ENCODE results near the gene AP1B1. TPM values are rescaled to one million over a fixed set of nuclear protein-coding genes. Genes with fewer than 3 reads are reported as not detected.
A peak's percentile ranks its signal among the peaks of the same experiment; 100 is the strongest.

AP1B1 gene
- total and polyA plus RNA-seq, 2 donors (not counting 1 experiment from before 2014, with no cell fraction given): 139 to 174 TPM

GRCh38 chr22:29393019-29393608 is 4.7 kb upstream of the AP1B1 start:
- H4K20me1 ChIP-seq (ENCODE audit: control insufficient read depth, insufficient read depth, low read length, poor library complexity, severe bottlenecking): no peaks in the 10 kb centered on the region
- H3K36me3 ChIP-seq (replicated peaks in 1 of 2; ENCODE audit: control extremely low read depth in 1 of 2, control insufficient read depth in 1 of 2, extremely low read depth in 1 of 2, insufficient read depth in 2 of 2, low read length in 1 of 2): no peaks in the 10 kb centered on the region
- WGBS (ENCODE audit: insufficient coverage): no CpG with 5 or more reads among the region's 2 CpGs
- no peak overlapping the region for H3K4me2 ChIP-seq (replicated peaks; ENCODE audit: low read depth, low read length, poor library complexity, severe bottlenecking)
- H3K27ac ChIP-seq (ENCODE audit: low read length in 2 of 2): no peak overlapping the region
- ChIA-PET CTCF (interaction anchor here (1.2 to 8.7 kb wide), 3 partner anchors 18 to 233 kb away, joined by 3 to 106 read pairs (median 6); no protein-coding TSS in a partner anchor), POLR2A (no interaction called here)
- DNase-seq (no peak), ATAC-seq (ENCODE audit: low read depth) (no peak)
- no peak overlapping the region for H3K4me3 Mint-ChIP-seq
- no peak for TF ChIP-seq EZH2 (IDR thresholded peaks at IDR 0.05; ENCODE audit: borderline replicate concordance, insufficient read depth, low read depth, low read length, poor library complexity, severe bottlenecking)
- TF ChIP-seq, protein P1, sequence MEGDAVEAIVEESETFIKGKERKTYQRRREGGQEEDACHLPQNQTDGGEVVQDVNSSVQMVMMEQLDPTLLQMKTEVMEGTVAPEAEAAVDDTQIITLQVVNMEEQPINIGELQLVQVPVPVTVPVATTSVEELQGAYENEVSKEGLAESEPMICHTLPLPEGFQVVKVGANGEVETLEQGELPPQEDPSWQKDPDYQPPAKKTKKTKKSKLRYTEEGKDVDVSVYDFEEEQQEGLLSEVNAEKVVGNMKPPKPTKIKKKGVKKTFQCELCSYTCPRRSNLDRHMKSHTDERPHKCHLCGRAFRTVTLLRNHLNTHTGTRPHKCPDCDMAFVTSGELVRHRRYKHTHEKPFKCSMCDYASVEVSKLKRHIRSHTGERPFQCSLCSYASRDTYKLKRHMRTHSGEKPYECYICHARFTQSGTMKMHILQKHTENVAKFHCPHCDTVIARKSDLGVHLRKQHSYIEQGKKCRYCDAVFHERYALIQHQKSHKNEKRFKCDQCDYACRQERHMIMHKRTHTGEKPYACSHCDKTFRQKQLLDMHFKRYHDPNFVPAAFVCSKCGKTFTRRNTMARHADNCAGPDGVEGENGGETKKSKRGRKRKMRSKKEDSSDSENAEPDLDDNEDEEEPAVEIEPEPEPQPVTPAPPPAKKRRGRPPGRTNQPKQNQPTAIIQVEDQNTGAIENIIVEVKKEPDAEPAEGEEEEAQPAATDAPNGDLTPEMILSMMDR (IDR thresholded peaks at IDR 0.05): no peak
- peak overlapping the region; percentile 46 for H3K27ac Mint-ChIP-seq
- H3K9me3 ChIP-seq (ENCODE audit: control extremely low read depth in 1 of 3, control insufficient read depth in 2 of 3, insufficient read depth in 1 of 3, low read length in 2 of 3): no peaks in the 10 kb centered on the region
- no peaks in the 10 kb centered on the region for H3K27me3 ChIP-seq (replicated peaks in 1 of 4; ENCODE audit: control extremely low read depth in 1 of 4, control insufficient read depth in 3 of 4, insufficient read depth in 4 of 4, low read length in 3 of 4)
- peaks cover 13 to 21% of the 10 kb centered on the region in 2 donors for H3K4me1 ChIP-seq (ENCODE audit: control insufficient read depth in 2 of 2, insufficient read depth in 2 of 2, low read length in 2 of 2)
- H3K9me3 Mint-ChIP-seq (ENCODE audit: insufficient read depth): no peaks in the 10 kb centered on the region
- peaks cover 18% of the 10 kb centered on the region for H3K4me1 Mint-ChIP-seq
- no peaks in the 10 kb centered on the region for H3K27me3 Mint-ChIP-seq
- H2AFZ ChIP-seq (ENCODE audit: insufficient read depth, low read depth, low read length, poor library complexity, severe bottlenecking): no peak overlapping the region
- no peak overlapping the region for H3K9ac ChIP-seq (ENCODE audit: low read length)
- H3K4me3 ChIP-seq (ENCODE audit: control extremely low read depth in 1 of 5, extremely low read depth in 1 of 5, insufficient read depth in 1 of 5, low read depth in 2 of 5, low read length in 4 of 5): no peak overlapping the region
- intact Hi-C loops (cut with micrococcal nuclease): no loop called here
- peaks cover 33% of the 10 kb centered on the region for H3K79me2 ChIP-seq (ENCODE audit: control insufficient read depth, insufficient read depth, low read length)

DNA sequence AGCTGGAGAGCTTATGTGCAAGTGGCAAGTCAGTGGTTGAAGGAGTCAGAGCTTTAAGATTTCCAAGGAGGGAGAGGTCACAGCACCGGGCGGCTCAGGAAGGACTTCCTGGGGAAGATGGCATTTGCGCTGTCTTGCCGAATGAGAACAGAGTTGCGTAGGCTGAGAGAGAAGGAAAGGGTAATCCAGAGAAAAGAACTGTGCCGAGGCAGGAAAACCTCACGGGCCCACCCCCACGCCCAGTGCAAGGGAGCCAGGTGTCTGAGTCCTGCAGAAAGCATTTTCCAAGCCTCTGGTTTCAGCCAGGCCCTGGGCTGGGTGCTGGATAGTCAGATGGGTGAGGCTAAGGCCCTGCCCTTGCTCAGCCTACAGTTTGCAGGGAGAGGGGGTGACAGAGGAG is 3.2 kb upstream of the AP1B1 start:
- TF ChIP-seq, protein P1 (IDR thresholded peaks at IDR 0.05): no peak
- TF ChIP-seq EZH2 (IDR thresholded peaks at IDR 0.05; ENCODE audit: borderline replicate concordance, insufficient read depth, low read depth, low read length, poor library complexity, severe bottlenecking): no peak
- no peak overlapping the region for H2AFZ ChIP-seq (ENCODE audit: insufficient read depth, low read depth, low read length, poor library complexity, severe bottlenecking)

More for the DNA sequence above, 3.2 kb upstream of the AP1B1 start:
- Histone ChIP-seq H3K27ac (ENCODE audit: low read length in 2 of 2) (no peak overlapping the region), H3K9me3 (ENCODE audit: control extremely low read depth in 1 of 3, control insufficient read depth in 2 of 3, insufficient read depth in 1 of 3, low read length in 2 of 3) (no peaks in the 10 kb centered on the region), H4K20me1 (ENCODE audit: control insufficient read depth, insufficient read depth, low read length, poor library complexity, severe bottlenecking) (no peaks in the 10 kb centered on the region), H3K4me1 (ENCODE audit: control insufficient read depth in 2 of 2, insufficient read depth in 2 of 2, low read length in 2 of 2) (peaks cover 25 to 33% of the 10 kb centered on the region in 2 donors), H3K27me3 (replicated peaks in 1 of 4; ENCODE audit: control extremely low read depth in 1 of 4, control insufficient read depth in 3 of 4, insufficient read depth in 4 of 4, low read length in 3 of 4) (no peaks in the 10 kb centered on the region), H3K36me3 (replicated peaks in 1 of 2; ENCODE audit: control extremely low read depth in 1 of 2, control insufficient read depth in 1 of 2, extremely low read depth in 1 of 2, insufficient read depth in 2 of 2, low read length in 1 of 2) (no peaks in the 10 kb centered on the region), H3K9ac (ENCODE audit: low read length) (no peak overlapping the region), H3K4me3 (ENCODE audit: control extremely low read depth in 1 of 5, extremely low read depth in 1 of 5, insufficient read depth in 1 of 5, low read depth in 2 of 5, low read length in 4 of 5) (no peak overlapping the region), H3K4me2 (replicated peaks; ENCODE audit: low read depth, low read length, poor library complexity, severe bottlenecking) (no peak overlapping the region), H3K79me2 (ENCODE audit: control insufficient read depth, insufficient read depth, low read length) (peaks cover 47% of the 10 kb centered on the region)
- Mint-ChIP-seq H3K4me1 (peaks cover 30% of the 10 kb centered on the region), H3K9me3 (ENCODE audit: insufficient read depth) (no peaks in the 10 kb centered on the region), H3K4me3 (no peak overlapping the region), H3K27ac (peak overlapping the region; percentile 1), H3K27me3 (no peaks in the 10 kb centered on the region)
- DNase-seq (no peak), ATAC-seq (ENCODE audit: low read depth) (no peak)
- POLR2A ChIA-PET: no interaction called here
- intact Hi-C loops (cut with micrococcal nuclease): no loop called here
- CTCF ChIA-PET: interaction anchor here (0.6 to 8.7 kb wide), 3 partner anchors 28 to 393 kb away, joined by 3 to 106 read pairs (median 3); no protein-coding TSS in a partner anchor
- WGBS (ENCODE audit: insufficient coverage): 100% methylated on average over 8 of the region's 8 CpGs

Data from B cell (primary cell).